Measurements from ENCODE around the gene BRMS1L. TPM values are rescaled to one million over a fixed set of nuclear protein-coding genes. Genes with fewer than 3 reads are reported as not detected.

Gene BRMS1L
- 2.8 and 3.7 TPM in 2 replicates for total RNA-seq

GRCh38 chr14:35826218-35826951 is at the start of gene BRMS1L:
TSS of gene BRMS1L (plus strand) at chr14:35826338. CDS start at chr14:35826517, 179 bp downstream.

GRCh38 chr14:35808638-35809563 is 17.2 kb upstream of the BRMS1L start, which contains the start of gene RALGAPA1:
TSS of gene RALGAPA1 (minus strand) at chr14:35809295. CDS start at chr14:35808835, 460 bp downstream.

Other genes starting within 250 kb of the BRMS1L start
- gene RALGAPA1, start 17.0 kb upstream of the BRMS1L start, total RNA-seq, result 21.7 and 35.6 TPM in 2 replicates

Measured in placental pericyte (primary cell).